Effector CD8-positive, alpha-beta T cell (primary cell): ENCODE measurements around the gene PTAR1.

Source experiments
- DNase-seq: peaks from one replicate; lab custom pipeline; 2025; lab: John Stamatoyannopoulos, UW

The PTAR1 gene

GRCh38 chr9:69674112-69674685 is 85.6 kb downstream of the PTAR1 start:
- no peak for DNase-seq

GRCh38 chr9:69673311-69673640 is 86.5 kb downstream of the PTAR1 start:
- no peak for DNase-seq

GRCh38 chr9:69672596-69673310 is 87.1 kb downstream of the PTAR1 start:
- DNase-seq: peak; percentile 57

- peak; percentile 26 for DNase-seq
These were observed 87.8 kb downstream of the PTAR1 start, which contains the start of gene APBA1 for GRCh38 chr9:69671879-69672595. TSS of gene APBA1 (minus strand) at chr9:69672371.

- no peak for DNase-seq
These were observed 88.4 kb downstream of the PTAR1 start for GRCh38 chr9:69671311-69671878.

- DNase-seq: no peak
These were observed 92.5 kb downstream of the PTAR1 start for GRCh38 chr9:69667306-69667705.

GRCh38 chr9:69660304-69660703 is 99.5 kb downstream of the PTAR1 start:
- DNase-seq: no peak
